ENCODE data around the gene SCAPER. TPM values are rescaled to one million over a fixed set of nuclear protein-coding genes. Genes with fewer than 3 reads are reported as not detected.
"Not testable (repeated sequence)": the region's sequence is repeated elsewhere in the genome, so short reads cannot be mapped to it uniquely, and the experiment has no call there.

Gene SCAPER
- total RNA-seq, 2 experiments from 2014 or later, result 10.4 to 22.3 TPM

GRCh38 chr15:76823890-76824289 lies 81.2 kb downstream of the SCAPER start:
- BruUV-seq (replicated peaks), result no TSS peak
- POLR2A ChIA-PET, result no interaction called here
- CTCF ChIA-PET (ENCODE audit: unreplicated experiment), result no interaction called here

DNA sequence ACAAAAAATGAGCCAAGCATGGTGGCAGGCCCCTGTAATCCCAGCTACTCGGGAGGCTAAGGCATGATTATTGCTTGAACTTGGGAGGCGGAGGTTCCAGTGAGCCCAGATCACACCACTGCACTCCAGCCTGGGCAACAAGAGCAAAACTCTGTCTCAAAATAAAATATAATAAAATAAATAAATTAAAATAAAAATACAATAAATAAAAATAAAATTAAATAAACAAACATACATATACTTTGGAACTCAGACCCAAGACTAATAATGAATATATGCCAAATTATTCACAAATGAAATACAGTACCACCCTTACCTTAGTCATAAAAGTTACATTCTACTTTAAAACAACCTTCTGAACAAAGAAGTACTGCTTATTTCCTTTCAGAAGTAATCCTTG lies 81.8 kb downstream of the SCAPER start:
- no peak overlapping the region for H3K4me3 ChIP-seq (ENCODE audit: low read depth, low read length, poor library complexity, severe bottlenecking)
- H3K4me2 ChIP-seq (ENCODE audit: low read length), result no peak overlapping the region
- intact Hi-C loops (cut with micrococcal nuclease; ENCODE audit: unreplicated experiment), result no loop called here
- no peaks in the 10 kb centered on the region for H4K20me1 ChIP-seq (ENCODE audit: insufficient read depth, low read length)
- BruUV-seq (replicated peaks), result no TSS peak
- H3K9me2 ChIP-seq (ENCODE audit: insufficient read depth, low read length), result no peaks in the 10 kb centered on the region
- ChIA-PET CTCF (ENCODE audit: unreplicated experiment) (no interaction called here), POLR2A (interaction anchor here (0.8 kb wide), 1 partner anchor 10 kb away, joined by 3 read pairs; no protein-coding TSS in a partner anchor)
- no peaks in the 10 kb centered on the region for H3K4me1 ChIP-seq (ENCODE audit: insufficient read depth, low read length, poor library complexity, severe bottlenecking)
- no peak for TF ChIP-seq CTCF (conservative IDR thresholded peaks at IDR 0.05; ENCODE audit: low read length)
- no peak for TF ChIP-seq EZH2phosphoT487 (IDR thresholded peaks at IDR 0.05; ENCODE audit: borderline replicate concordance, low read depth, low read length)
- no peak overlapping the region for H2AFZ ChIP-seq (ENCODE audit: low read length)
- H3K79me2 ChIP-seq (ENCODE audit: insufficient read depth, low read depth, low read length), result no peaks in the 10 kb centered on the region
- no peaks in the 10 kb centered on the region for H3K36me3 ChIP-seq (ENCODE audit: insufficient read depth, low read length)
- no peak for DNase-seq (ENCODE audit: low spot score)
- H3K27ac ChIP-seq (ENCODE audit: low read depth, low read length, poor library complexity, severe bottlenecking), result no peak overlapping the region
- no peaks in the 10 kb centered on the region for H3K9me3 ChIP-seq (ENCODE audit: low read length)

More at GRCh38 chr15:76823890-76824289, 81.2 kb downstream of the SCAPER start:
- Histone ChIP-seq H3K4me2 (ENCODE audit: low read length) (no peak overlapping the region), H3K4me1 (ENCODE audit: insufficient read depth, low read length, poor library complexity, severe bottlenecking) (no peaks in the 10 kb centered on the region), H3K9me3 (ENCODE audit: low read length) (no peaks in the 10 kb centered on the region), H3K4me3 (ENCODE audit: low read depth, low read length, poor library complexity, severe bottlenecking) (no peak overlapping the region), H3K36me3 (ENCODE audit: insufficient read depth, low read length) (no peaks in the 10 kb centered on the region), H4K20me1 (ENCODE audit: insufficient read depth, low read length) (no peaks in the 10 kb centered on the region), H3K9me2 (ENCODE audit: insufficient read depth, low read length) (no peaks in the 10 kb centered on the region), H3K79me2 (ENCODE audit: insufficient read depth, low read depth, low read length) (no peaks in the 10 kb centered on the region), H3K27ac (ENCODE audit: low read depth, low read length, poor library complexity, severe bottlenecking) (no peak overlapping the region), H2AFZ (ENCODE audit: low read length) (no peak overlapping the region)
- DNase-seq (ENCODE audit: low spot score), result no peak
- intact Hi-C loops (cut with micrococcal nuclease; ENCODE audit: unreplicated experiment), result no loop called here
- TF ChIP-seq EZH2phosphoT487 (IDR thresholded peaks at IDR 0.05; ENCODE audit: borderline replicate concordance, low read depth, low read length) (no peak), CTCF (conservative IDR thresholded peaks at IDR 0.05; ENCODE audit: low read length) (no peak)

DNA sequence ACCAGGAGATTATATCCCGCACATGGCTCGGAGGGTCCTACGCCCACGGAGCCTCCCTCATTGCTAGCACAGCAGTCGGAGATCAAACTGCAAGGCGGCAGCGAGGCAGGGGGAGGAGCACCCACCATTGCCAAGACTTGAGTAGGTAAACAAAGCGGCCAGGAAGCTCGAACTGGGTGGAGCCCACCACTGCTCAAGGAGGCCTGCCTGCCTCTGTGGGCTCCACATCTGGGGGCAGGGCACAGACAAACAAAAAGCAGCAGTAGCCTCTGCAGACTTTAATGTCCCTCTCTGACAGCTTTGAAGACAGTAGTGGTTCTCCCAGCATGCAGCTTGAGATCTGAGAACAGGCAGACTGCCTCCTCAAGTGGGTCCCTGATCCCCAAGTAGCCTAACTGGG lies 86.2 kb downstream of the SCAPER start:
- POLR2A ChIA-PET; H3K79me2 ChIP-seq (ENCODE audit: insufficient read depth, low read depth, low read length); BruUV-seq (replicated peaks); H3K27ac ChIP-seq (ENCODE audit: low read depth, low read length, poor library complexity, severe bottlenecking); CTCF ChIA-PET (ENCODE audit: unreplicated experiment); H3K4me3 ChIP-seq (ENCODE audit: low read depth, low read length, poor library complexity, severe bottlenecking); H2AFZ ChIP-seq (ENCODE audit: low read length); DNase-seq (ENCODE audit: low spot score); H3K4me1 ChIP-seq (ENCODE audit: insufficient read depth, low read length, poor library complexity, severe bottlenecking); H3K9me2 ChIP-seq (ENCODE audit: insufficient read depth, low read length); intact Hi-C loops (cut with micrococcal nuclease; ENCODE audit: unreplicated experiment); H4K20me1 ChIP-seq (ENCODE audit: insufficient read depth, low read length); H3K36me3 ChIP-seq (ENCODE audit: insufficient read depth, low read length); H3K4me2 ChIP-seq (ENCODE audit: low read length); H3K9me3 ChIP-seq (ENCODE audit: low read length): not testable (repeated sequence)

All from OCI-LY7 (cell line).